KMS-11 (cell line): Measurements from ENCODE around the gene CRYL1.

ENCODE experiments used
- H2AFZ ChIP-seq: fragments of 200-600 bp; sonication (generic); 2 replicates; pipeline ENCODE4 v1.6.1; 2016; ENCODE audit warnings: antibody characterized with exemption, mixed run types, low read depth
- H3K27ac ChIP-seq: fragments of 200-600 bp; sonication (generic); 2 replicates; pipeline ENCODE4 v1.6.1; 2016; ENCODE audit warnings: mild to moderate bottlenecking, mixed run types
- H3K27me3 ChIP-seq: fragments of 200-600 bp; sonication (generic); 2 replicates; pipeline ENCODE4 v1.6.1; 2017; ENCODE audit warnings: mild to moderate bottlenecking, low read depth, mixed run types, moderate library complexity; ENCODE audit not compliant: insufficient read depth
- H3K36me3 ChIP-seq: fragments of 200-600 bp; sonication (generic); 2 replicates; pipeline ENCODE4 v1.6.1; 2017; ENCODE audit warnings: mild to moderate bottlenecking, mixed run types; ENCODE audit not compliant: insufficient read depth
- H3K4me1 ChIP-seq: fragments of 200-600 bp; sonication (generic); 2 replicates; pipeline ENCODE4 v1.6.1; 2016; ENCODE audit warnings: mild to moderate bottlenecking, low read depth, mixed run types; ENCODE audit not compliant: poor library complexity, severe bottlenecking
- H3K4me2 ChIP-seq: fragments of 200-600 bp; sonication (generic); 2 replicates; pipeline ENCODE4 v1.7.0; 2016; ENCODE audit warnings: mild to moderate bottlenecking, mixed run types
- H3K4me3 ChIP-seq: fragments of 200-600 bp; sonication (generic); IDR thresholded peaks from 2 replicates; pipeline ENCODE4 v1.6.1; 2017; ENCODE audit warnings: low read depth, low read length, mixed read lengths; ENCODE audit not compliant: insufficient read depth
- H3K79me2 ChIP-seq: fragments of 200-600 bp; sonication (generic); 2 replicates; pipeline ENCODE4 v1.6.1; 2016; ENCODE audit warnings: low read depth, mixed run types; ENCODE audit not compliant: insufficient read depth
- H3K9ac ChIP-seq: fragments of 200-600 bp; sonication (generic); 2 replicates; pipeline ENCODE4 v1.6.1; 2016; ENCODE audit warnings: mild to moderate bottlenecking, mixed run types
- H4K20me1 ChIP-seq: fragments of 200-600 bp; sonication (generic); 2 replicates; pipeline ENCODE4 v1.6.1; 2016; ENCODE audit warnings: mild to moderate bottlenecking, mixed run types; ENCODE audit not compliant: insufficient read depth
- TF ChIP-seq, protein P1 (sequence below): fragments of 200-600 bp; sonication (generic); conservative IDR thresholded peaks from 2 replicates; pipeline ENCODE4 v1.6.1; 2017; ENCODE audit warnings: low read depth, mild to moderate bottlenecking, antibody characterized with exemption, low read length, moderate library complexity, mixed read lengths

Gene CRYL1

DNA sequence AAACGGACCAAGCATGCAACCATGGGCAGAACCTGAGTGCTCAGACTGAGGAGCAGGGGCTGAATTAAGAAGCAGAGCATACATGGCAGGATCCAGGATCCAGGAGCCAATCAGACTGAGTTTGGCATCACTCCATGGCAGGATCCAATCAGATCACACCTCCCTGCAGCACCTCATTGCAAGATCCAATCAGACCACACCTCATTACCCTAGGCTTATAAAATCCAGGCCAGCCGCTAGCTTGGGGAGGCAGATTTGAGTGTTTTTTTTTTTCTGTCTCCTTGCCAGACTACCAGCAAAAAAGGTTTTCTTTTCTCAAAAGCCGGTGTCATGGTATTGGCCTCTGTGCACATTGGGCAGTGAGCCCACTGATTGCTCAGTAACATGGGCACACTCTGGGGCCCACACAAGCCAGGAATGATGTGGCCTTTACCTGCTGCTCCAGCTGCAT is 165.6 kb downstream of the CRYL1 start:
- TF ChIP-seq, protein P1, sequence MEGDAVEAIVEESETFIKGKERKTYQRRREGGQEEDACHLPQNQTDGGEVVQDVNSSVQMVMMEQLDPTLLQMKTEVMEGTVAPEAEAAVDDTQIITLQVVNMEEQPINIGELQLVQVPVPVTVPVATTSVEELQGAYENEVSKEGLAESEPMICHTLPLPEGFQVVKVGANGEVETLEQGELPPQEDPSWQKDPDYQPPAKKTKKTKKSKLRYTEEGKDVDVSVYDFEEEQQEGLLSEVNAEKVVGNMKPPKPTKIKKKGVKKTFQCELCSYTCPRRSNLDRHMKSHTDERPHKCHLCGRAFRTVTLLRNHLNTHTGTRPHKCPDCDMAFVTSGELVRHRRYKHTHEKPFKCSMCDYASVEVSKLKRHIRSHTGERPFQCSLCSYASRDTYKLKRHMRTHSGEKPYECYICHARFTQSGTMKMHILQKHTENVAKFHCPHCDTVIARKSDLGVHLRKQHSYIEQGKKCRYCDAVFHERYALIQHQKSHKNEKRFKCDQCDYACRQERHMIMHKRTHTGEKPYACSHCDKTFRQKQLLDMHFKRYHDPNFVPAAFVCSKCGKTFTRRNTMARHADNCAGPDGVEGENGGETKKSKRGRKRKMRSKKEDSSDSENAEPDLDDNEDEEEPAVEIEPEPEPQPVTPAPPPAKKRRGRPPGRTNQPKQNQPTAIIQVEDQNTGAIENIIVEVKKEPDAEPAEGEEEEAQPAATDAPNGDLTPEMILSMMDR: no peak
- H3K79me2 ChIP-seq: no peaks in the 10 kb centered on the region
- no peak overlapping the region for H3K9ac ChIP-seq
- no peaks in the 10 kb centered on the region for H3K4me1 ChIP-seq
- no peak overlapping the region for H3K4me3 ChIP-seq
- H3K27me3 ChIP-seq: no peaks in the 10 kb centered on the region
- no peaks in the 10 kb centered on the region for H3K36me3 ChIP-seq
- no peak overlapping the region for H3K27ac ChIP-seq
- no peaks in the 10 kb centered on the region for H4K20me1 ChIP-seq
- no peak overlapping the region for H2AFZ ChIP-seq
- H3K4me2 ChIP-seq: no peak overlapping the region

DNA sequence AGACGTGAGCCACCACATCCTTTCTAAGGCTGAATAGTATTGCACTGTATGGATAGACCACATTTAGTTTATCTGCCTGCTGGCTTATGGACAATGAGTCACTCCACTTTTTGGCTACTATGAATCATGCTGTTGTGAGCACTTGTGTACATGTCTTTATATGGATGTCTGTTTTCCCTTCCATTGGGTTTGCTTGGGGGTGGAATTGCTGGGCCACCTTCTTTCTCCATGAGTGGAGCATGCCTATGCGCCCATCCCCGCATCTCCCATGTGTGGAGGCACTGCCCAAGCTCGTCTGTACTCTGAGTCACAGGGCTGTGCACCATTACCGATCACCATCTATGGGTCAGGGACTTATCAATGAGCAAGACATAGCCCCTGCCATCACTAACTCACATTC is 166.3 kb downstream of the CRYL1 start:
- no peak overlapping the region for H3K27ac ChIP-seq
- no peak overlapping the region for H2AFZ ChIP-seq
- H3K36me3 ChIP-seq: no peaks in the 10 kb centered on the region
- H3K4me2 ChIP-seq: no peak overlapping the region
- H3K79me2 ChIP-seq: no peaks in the 10 kb centered on the region
- no peak overlapping the region for H3K4me3 ChIP-seq
- H3K4me1 ChIP-seq: no peaks in the 10 kb centered on the region
- no peaks in the 10 kb centered on the region for H3K27me3 ChIP-seq
- TF ChIP-seq, protein P1: no peak
- no peak overlapping the region for H3K9ac ChIP-seq
- no peaks in the 10 kb centered on the region for H4K20me1 ChIP-seq

DNA sequence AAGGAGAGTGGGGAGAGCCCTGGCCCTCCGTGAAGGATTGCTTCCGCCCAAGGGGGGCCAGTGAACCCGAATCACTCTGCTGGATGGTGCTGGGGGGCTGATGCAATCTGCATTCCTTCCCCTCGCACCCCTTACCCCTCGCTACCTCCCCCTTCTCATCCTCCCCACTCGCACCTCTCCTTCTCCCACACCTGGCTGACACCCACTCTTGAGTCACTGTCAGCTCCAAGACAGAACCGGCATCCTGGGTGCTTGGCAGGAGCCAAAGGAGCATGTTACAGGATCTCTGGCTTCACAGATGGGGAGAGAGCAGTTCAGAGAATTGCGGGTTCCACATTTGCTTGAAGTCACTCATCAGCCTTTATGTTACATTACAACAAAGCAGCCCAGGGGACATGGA is 167.6 kb downstream of the CRYL1 start:
- TF ChIP-seq, protein P1: no peak
- no peaks in the 10 kb centered on the region for H3K79me2 ChIP-seq
- H3K4me1 ChIP-seq: no peaks in the 10 kb centered on the region
- H3K4me3 ChIP-seq: no peak overlapping the region
- H3K4me2 ChIP-seq: no peak overlapping the region
- H3K36me3 ChIP-seq: no peaks in the 10 kb centered on the region
- H3K27ac ChIP-seq: no peak overlapping the region
- no peak overlapping the region for H3K9ac ChIP-seq
- H2AFZ ChIP-seq: no peak overlapping the region
- H3K27me3 ChIP-seq: no peaks in the 10 kb centered on the region
- no peaks in the 10 kb centered on the region for H4K20me1 ChIP-seq

DNA sequence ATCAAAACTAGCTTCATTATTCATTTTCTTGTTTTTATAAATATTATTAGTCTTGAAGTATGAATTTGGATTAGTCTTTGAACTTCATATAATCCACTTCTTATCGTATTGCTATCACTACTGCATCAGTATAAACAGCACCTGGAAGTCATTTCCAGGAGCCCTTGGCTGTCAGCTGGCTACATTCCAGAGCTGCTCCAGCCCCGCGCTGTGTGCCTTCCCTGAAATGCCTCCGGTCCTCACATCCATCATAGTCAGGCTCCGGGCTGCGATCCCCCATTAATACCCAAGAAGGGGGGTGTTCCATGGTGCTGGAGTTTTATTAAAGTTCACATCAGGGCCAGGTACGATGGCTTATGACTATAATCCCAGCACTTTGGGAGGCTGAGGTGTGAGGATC is 169.2 kb downstream of the CRYL1 start:
- H2AFZ ChIP-seq: no peak overlapping the region
- H4K20me1 ChIP-seq: no peaks in the 10 kb centered on the region
- H3K9ac ChIP-seq: no peak overlapping the region
- H3K4me3 ChIP-seq: no peak overlapping the region
- no peak overlapping the region for H3K27ac ChIP-seq
- TF ChIP-seq, protein P1: no peak
- no peaks in the 10 kb centered on the region for H3K4me1 ChIP-seq
- no peaks in the 10 kb centered on the region for H3K36me3 ChIP-seq
- H3K79me2 ChIP-seq: no peaks in the 10 kb centered on the region
- no peak overlapping the region for H3K4me2 ChIP-seq
- no peaks in the 10 kb centered on the region for H3K27me3 ChIP-seq
